ENCODE data around the gene MAPKAPK3. TPM values are rescaled to one million over a fixed set of nuclear protein-coding genes. Genes with fewer than 3 reads are reported as not detected.

The MAPKAPK3 gene
- total and polyA plus RNA-seq, 2 of the 4 experiments (the other 2 are of a cell fraction) = 38.3 to 57.2 TPM

DNA sequence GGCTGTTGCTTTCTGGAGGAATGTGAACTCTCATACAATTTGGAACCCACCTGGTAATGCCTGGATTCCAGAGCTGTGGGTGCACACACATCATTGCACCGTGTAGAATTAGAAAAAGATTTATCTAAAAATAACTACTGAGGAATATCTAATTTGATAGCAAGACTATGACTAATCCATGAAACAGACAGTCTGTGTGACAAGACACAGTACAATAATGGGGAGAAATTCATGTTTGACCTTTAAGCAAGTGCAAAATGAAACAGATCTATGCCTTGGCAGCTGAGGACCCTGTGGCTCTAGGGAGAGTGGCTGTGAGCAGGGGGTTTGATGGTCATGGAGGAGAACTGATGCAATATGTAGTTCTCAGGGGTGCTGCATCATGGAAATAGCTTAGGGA is 49.9 kb downstream of the MAPKAPK3 start:
- Histone ChIP-seq H3K4me2 (ENCODE audit: low read depth, low read length) (no peak overlapping the region), H4K5ac (ENCODE audit: low read depth, low read length) (no peak overlapping the region), H3K14ac (replicated peaks; ENCODE audit: low read depth, low read length) (no peak overlapping the region), H3K4me3 (ENCODE audit: insufficient read depth, low read depth, low read length) (no peak overlapping the region), H3K18ac (ENCODE audit: low read depth, low read length) (no peak overlapping the region), H4K20me1 (ENCODE audit: insufficient read depth, low read length) (no peaks in the 10 kb centered on the region), H3K27me3 (ENCODE audit: control insufficient read depth, insufficient read depth, low read length) (peaks cover 18% of the 10 kb centered on the region), H2BK20ac (ENCODE audit: low read depth, low read length) (no peak overlapping the region), H3K9me3 (ENCODE audit: control insufficient read depth, insufficient read depth, low read length) (no peaks in the 10 kb centered on the region), H3K79me1 (ENCODE audit: low read depth in 1 of 2, low read length in 2 of 2) (no peaks in the 10 kb centered on the region), H2BK120ac (ENCODE audit: low read depth, low read length) (no peak overlapping the region), H4K8ac (ENCODE audit: low read depth in 2 of 2, low read length in 2 of 2) (no peak overlapping the region), H3K9me1 (ENCODE audit: insufficient read depth, low read length) (peaks cover 5% of the 10 kb centered on the region; the same call in 1 of the 2 replicates), H2BK5ac (ENCODE audit: low read depth, low read length, poor library complexity, severe bottlenecking) (no peak overlapping the region), H3K56ac (ENCODE audit: extremely low read depth, insufficient read depth, low read length) (no peak overlapping the region), H3K4ac (ENCODE audit: low read depth, low read length) (no peak overlapping the region), H3K9ac (ENCODE audit: low read depth, low read length) (no peak overlapping the region), H2AK9ac (replicated peaks; ENCODE audit: low read depth, low read length, poor library complexity) (no peak overlapping the region), H3K4me1 (ENCODE audit: control insufficient read depth, insufficient read depth, low read length) (no peaks in the 10 kb centered on the region), H3K27ac (ENCODE audit: insufficient read depth, low read length) (no peak overlapping the region), H3K23ac (ENCODE audit: low read depth, low read length) (no peak overlapping the region), H4K91ac (ENCODE audit: insufficient read depth, low read depth, low read length) (no peak overlapping the region), H2AFZ (replicated peaks; ENCODE audit: low read length, poor library complexity) (no peak overlapping the region), H3K36me3 (ENCODE audit: control insufficient read depth, insufficient read depth, low read length) (no peaks in the 10 kb centered on the region), H2AK5ac (ENCODE audit: low read depth, low read length) (no peak overlapping the region), H2BK15ac (ENCODE audit: low read depth, low read length) (no peak overlapping the region)
- BruUV-seq (replicated peaks) = no TSS peak
- intact Hi-C loops (cut with micrococcal nuclease) = no loop called here
- DNase-seq = peak; percentile 7
- in situ Hi-C loops (cut with MboI; ENCODE audit: low sequenced_read_pairs) = no loop called here
- CTCF ChIA-PET = interaction anchor here (0.6 to 0.9 kb wide), 2 partner anchors 10 to 352 kb away, joined by 3 to 4 read pairs; no protein-coding TSS in a partner anchor
- no CpG with 5 or more reads among the region's 1 CpG for WGBS, 2 experiments (ENCODE audit: extremely low coverage in 2 of 2, insufficient read length in 1 of 2)
- POLR2A ChIA-PET (ENCODE audit: unreplicated experiment) = no interaction called here
- no peak for TF ChIP-seq CHD1 (IDR thresholded peaks at IDR 0.05; ENCODE audit: low read depth, low read length)
- dilution Hi-C loops (cut with HindIII; ENCODE audit: low sequenced_read_pairs, unreplicated experiment) = no loop called here
- ATAC-seq (ENCODE audit: low read depth) = no peak; the same call in 1 of the 2 replicates

All from IMR-90 (cell line).